ENCODE measurements around the gene HDAC4. TPM values are rescaled to one million over a fixed set of nuclear protein-coding genes. Genes with fewer than 3 reads are reported as not detected.

The HDAC4 gene
- total and polyA plus RNA-seq, 4 donors, result 6.8 to 75.5 (median 30.2) TPM

DNA sequence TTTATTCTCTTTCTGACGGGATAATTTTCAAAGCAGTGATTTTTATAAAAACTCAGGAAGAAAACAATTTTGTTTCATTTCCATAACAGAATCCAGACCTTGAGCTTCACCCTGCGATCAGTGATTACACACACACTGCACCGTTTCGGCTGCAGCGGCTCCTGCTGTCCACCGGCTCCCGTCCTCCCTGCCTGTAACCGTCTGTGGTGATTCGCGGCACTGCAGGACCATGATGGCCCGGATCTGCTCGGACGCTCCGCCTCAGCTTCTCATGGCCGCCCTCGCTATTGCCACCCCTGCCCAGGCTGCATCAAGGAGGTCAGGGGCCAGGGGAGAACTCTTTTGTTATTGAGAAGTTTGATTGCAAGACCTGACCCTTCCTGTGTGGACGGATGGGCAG, 306.9 kb downstream of the HDAC4 start:
- intact Hi-C loops (cut with DNase I), result no loop called here
- ATAC-seq (ENCODE audit: low FRiP score), result no peak
- H3K27ac ChIP-seq (ENCODE audit: low read depth in 1 of 2, low read length in 2 of 2), result no peak overlapping the region
- H3K36me3 ChIP-seq (ENCODE audit: control insufficient read depth in 1 of 2, insufficient read depth in 2 of 2, low read length in 1 of 2), result no peaks in the 10 kb centered on the region
- WGBS, 2 donors, result 91 to 94% methylated on average over 17 of the region's 17 CpGs
- no peak overlapping the region for H3K4me3 ChIP-seq (ENCODE audit: low read length in 2 of 2)
- no peaks in the 10 kb centered on the region for H3K27me3 ChIP-seq (ENCODE audit: control insufficient read depth in 1 of 2, insufficient read depth in 2 of 2, low read length in 1 of 2)
- DNase-seq, result no peak
- no peaks in the 10 kb centered on the region for H3K9me3 ChIP-seq (ENCODE audit: control insufficient read depth, low read length)
- H3K4me1 ChIP-seq (ENCODE audit: control insufficient read depth in 1 of 2, insufficient read depth in 2 of 2, low read length in 2 of 2), result no peaks in the 10 kb centered on the region

DNA sequence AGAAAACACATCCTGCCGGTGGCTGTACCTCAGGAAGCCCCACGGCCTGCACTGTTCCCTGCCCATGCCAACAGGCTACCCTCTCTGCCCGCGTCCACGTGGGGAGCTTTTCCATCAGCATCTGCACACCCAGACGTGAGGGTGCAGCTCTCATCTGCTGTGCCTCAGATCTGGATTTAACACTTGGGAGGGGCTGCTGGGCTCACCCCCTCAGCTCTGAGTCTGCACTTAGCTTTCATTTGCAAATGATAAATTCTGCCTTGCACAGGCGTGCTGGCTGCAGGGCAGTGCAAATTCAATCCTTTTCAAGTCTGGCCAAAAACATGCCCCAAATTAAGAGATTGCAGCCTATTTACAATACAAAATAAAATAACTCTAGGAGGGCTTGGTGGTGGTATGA, 307.3 kb downstream of the HDAC4 start:
- H3K36me3 ChIP-seq (ENCODE audit: control insufficient read depth in 1 of 2, insufficient read depth in 2 of 2, low read length in 1 of 2), result no peaks in the 10 kb centered on the region

DNA sequence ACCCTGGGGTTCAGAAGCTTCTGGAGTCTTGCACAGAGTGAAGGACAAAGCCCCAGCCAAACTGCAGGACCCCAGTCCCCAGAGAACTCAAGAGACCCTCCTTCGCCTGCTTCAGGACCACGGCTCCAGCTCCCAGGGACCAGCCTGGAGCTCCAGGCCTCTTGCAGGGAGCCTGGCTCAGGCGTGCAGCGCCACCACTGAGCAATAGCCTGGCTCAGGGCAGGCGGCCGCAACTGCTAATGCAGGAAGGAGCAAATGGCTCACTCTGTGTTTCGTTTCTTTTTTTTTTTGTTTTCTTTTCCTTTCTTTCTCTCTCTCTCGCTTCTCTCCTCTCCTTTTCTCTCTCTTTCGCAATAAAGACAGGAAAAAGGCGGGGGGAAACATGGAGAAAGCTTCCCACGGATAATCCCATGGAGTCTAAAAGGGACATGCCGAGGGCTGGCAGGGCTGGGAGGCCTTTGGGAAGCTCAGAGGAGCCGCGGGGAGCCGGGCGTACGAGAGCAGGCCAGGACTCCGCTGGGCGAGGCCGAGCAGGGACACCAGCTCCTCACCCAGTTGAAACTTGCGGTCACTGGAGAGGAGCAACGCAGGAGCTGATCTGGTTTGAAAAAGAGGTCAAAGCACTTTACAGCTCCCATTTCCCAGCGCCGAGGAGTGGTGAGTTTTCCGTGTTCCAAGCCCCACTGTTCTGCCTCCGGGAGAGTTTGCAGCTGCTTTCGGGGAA, 308.1 kb downstream of the HDAC4 start:
- no peak overlapping the region for H3K4me3 ChIP-seq (ENCODE audit: low read length in 2 of 2)
- no peak overlapping the region for H3K27ac ChIP-seq (ENCODE audit: low read depth in 1 of 2, low read length in 2 of 2)
- H3K27me3 ChIP-seq (ENCODE audit: control insufficient read depth in 1 of 2, insufficient read depth in 2 of 2, low read length in 1 of 2), result no peaks in the 10 kb centered on the region
- intact Hi-C loops (cut with DNase I), result no loop called here
- DNase-seq, result no peak
- no peak for ATAC-seq (ENCODE audit: low FRiP score)
- H3K9me3 ChIP-seq (ENCODE audit: control insufficient read depth, low read length), result no peaks in the 10 kb centered on the region
- no peaks in the 10 kb centered on the region for H3K36me3 ChIP-seq (ENCODE audit: control insufficient read depth in 1 of 2, insufficient read depth in 2 of 2, low read length in 1 of 2)
- H3K4me1 ChIP-seq (ENCODE audit: control insufficient read depth in 1 of 2, insufficient read depth in 2 of 2, low read length in 2 of 2), result no peaks in the 10 kb centered on the region
- 92% methylated on average over 27 of the region's 27 CpGs for WGBS, 2 donors

More for the DNA sequence above, 307.3 kb downstream of the HDAC4 start:
- Histone ChIP-seq H3K4me1 (ENCODE audit: control insufficient read depth in 1 of 2, insufficient read depth in 2 of 2, low read length in 2 of 2) (no peaks in the 10 kb centered on the region), H3K9me3 (ENCODE audit: control insufficient read depth, low read length) (no peaks in the 10 kb centered on the region), H3K4me3 (ENCODE audit: low read length in 2 of 2) (no peak overlapping the region), H3K27ac (ENCODE audit: low read depth in 1 of 2, low read length in 2 of 2) (no peak overlapping the region), H3K27me3 (ENCODE audit: control insufficient read depth in 1 of 2, insufficient read depth in 2 of 2, low read length in 1 of 2) (no peaks in the 10 kb centered on the region)
- intact Hi-C loops (cut with DNase I), result no loop called here
- WGBS, 2 donors, result 89 to 94% methylated on average over 6 to 7 of the region's 7 CpGs
- ATAC-seq (ENCODE audit: low FRiP score) (no peak), DNase-seq (no peak)

DNA sequence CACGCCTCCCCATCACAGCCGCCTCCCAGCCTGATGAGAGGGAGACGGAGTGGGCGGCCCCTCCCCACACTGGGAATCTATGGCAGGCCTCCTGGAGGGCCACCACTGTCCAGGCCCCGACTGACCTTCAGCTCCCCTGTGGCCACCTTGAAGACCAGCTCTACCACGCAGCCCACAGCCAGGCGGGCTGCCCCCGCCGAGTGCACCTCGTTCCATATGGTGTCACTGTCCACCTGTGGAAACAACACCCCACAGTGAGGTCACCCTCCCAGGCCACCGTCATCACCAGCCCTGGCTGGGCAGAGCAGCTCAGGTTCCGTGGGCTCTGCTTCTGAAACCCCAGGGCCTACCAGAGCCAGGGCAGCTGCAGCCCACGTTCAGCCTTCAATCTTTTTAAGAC, 310.9 kb downstream of the HDAC4 start:
- intact Hi-C loops (cut with DNase I), result no loop called here
- DNase-seq, result no peak
- no peak overlapping the region for H3K4me3 ChIP-seq (ENCODE audit: low read length in 2 of 2)
- H3K9me3 ChIP-seq (ENCODE audit: control insufficient read depth, low read length), result no peaks in the 10 kb centered on the region
- WGBS, 2 donors, result 88 to 89% methylated on average over 13 of the region's 13 CpGs
- ATAC-seq (ENCODE audit: low FRiP score), result no peak
- H3K27me3 ChIP-seq (ENCODE audit: control insufficient read depth in 1 of 2, insufficient read depth in 2 of 2, low read length in 1 of 2), result no peaks in the 10 kb centered on the region
- H3K27ac ChIP-seq (ENCODE audit: low read depth in 1 of 2, low read length in 2 of 2), result no peak overlapping the region
- H3K36me3 ChIP-seq (ENCODE audit: control insufficient read depth in 1 of 2, insufficient read depth in 2 of 2, low read length in 1 of 2), result no peaks in the 10 kb centered on the region
- no peaks in the 10 kb centered on the region for H3K4me1 ChIP-seq (ENCODE audit: control insufficient read depth in 1 of 2, insufficient read depth in 2 of 2, low read length in 2 of 2)

DNA sequence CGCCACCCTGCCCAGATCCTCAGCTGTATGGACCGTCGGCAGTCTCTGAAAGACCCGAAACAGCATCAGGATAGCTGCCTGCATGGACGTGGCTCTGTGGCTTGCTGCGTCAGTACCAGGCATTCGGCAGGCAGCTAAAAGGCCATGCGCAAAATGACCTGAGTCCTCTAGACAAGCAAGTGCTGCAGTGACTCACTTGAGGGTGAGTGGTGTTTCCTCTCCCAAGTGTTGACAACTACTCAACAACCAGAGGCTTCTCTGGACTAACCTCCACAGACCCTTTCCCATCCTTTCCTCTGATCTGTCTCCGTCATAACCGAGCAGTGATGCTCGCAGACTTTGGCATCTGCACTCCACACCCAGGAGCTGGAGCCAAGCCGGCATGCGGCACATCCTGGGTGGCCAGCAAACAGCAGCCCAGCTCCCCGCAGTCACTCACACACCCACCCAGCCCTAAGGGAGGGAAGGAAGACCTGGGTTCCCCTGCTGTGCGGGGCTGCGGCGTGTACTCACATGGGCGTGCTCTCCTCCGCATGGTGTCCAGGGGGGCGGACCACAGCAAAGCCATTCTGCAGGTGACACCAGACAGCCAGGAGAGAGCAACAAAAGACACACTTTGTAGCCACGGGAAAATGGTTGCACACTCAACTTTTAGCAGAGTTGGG, 313.6 kb downstream of the HDAC4 start:
- Histone ChIP-seq H3K36me3 (ENCODE audit: control insufficient read depth in 1 of 2, insufficient read depth in 2 of 2, low read length in 1 of 2) (no peaks in the 10 kb centered on the region), H3K27me3 (ENCODE audit: control insufficient read depth in 1 of 2, insufficient read depth in 2 of 2, low read length in 1 of 2) (no peaks in the 10 kb centered on the region), H3K27ac (ENCODE audit: low read depth in 1 of 2, low read length in 2 of 2) (no peak overlapping the region), H3K9me3 (ENCODE audit: control insufficient read depth, low read length) (no peaks in the 10 kb centered on the region), H3K4me3 (ENCODE audit: low read length in 2 of 2) (no peak overlapping the region), H3K4me1 (ENCODE audit: control insufficient read depth in 1 of 2, insufficient read depth in 2 of 2, low read length in 2 of 2) (no peaks in the 10 kb centered on the region)
- 93 to 96% methylated on average over 21 of the region's 21 CpGs for WGBS, 2 donors
- ATAC-seq (ENCODE audit: low FRiP score), result no peak
- no peak for DNase-seq
- intact Hi-C loops (cut with DNase I), result no loop called here

DNA sequence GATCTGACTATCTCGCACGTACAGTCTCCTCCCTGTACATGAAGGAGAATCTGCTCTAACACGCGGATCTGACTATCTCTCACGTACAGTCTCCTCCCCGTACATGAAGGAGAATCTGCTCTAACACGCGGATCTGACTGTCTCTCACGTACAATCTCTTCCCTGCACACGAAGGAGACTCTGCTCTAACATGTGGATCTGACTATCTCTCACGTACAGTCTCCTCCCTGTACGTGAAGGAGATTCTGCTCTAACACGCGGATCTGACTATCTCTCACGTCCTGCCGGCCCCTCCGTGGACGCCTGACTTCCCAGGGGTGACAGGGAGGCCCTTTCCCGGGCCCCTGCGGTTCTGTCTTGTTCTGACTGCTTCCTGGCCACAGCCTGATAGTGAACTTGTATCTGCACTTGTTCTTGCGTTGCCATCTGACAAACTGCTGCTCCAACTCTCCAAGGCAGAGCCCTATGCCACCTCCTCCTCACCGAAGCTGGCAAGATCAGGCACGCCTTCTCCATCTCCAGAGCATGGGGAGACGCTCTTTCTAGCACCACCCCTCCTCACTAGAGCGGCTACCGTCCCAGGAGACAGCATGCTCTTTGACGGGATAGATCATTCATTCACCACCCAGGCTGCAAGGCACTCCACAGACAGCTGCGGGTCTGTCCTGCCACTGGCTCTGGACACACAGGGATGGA, 314.3 kb downstream of the HDAC4 start:
- H3K9me3 ChIP-seq (ENCODE audit: control insufficient read depth, low read length), result no peaks in the 10 kb centered on the region
- 89% methylated on average over 28 of the region's 28 CpGs for WGBS, 2 donors
- DNase-seq (no peak), ATAC-seq (ENCODE audit: low FRiP score) (no peak)
- H3K36me3 ChIP-seq (ENCODE audit: control insufficient read depth in 1 of 2, insufficient read depth in 2 of 2, low read length in 1 of 2), result no peaks in the 10 kb centered on the region
- H3K27me3 ChIP-seq (ENCODE audit: control insufficient read depth in 1 of 2, insufficient read depth in 2 of 2, low read length in 1 of 2), result no peaks in the 10 kb centered on the region
- no peak overlapping the region for H3K27ac ChIP-seq (ENCODE audit: low read depth in 1 of 2, low read length in 2 of 2)
- intact Hi-C loops (cut with DNase I), result no loop called here
- H3K4me3 ChIP-seq (ENCODE audit: low read length in 2 of 2), result no peak overlapping the region
- H3K4me1 ChIP-seq (ENCODE audit: control insufficient read depth in 1 of 2, insufficient read depth in 2 of 2, low read length in 2 of 2), result no peaks in the 10 kb centered on the region

DNA sequence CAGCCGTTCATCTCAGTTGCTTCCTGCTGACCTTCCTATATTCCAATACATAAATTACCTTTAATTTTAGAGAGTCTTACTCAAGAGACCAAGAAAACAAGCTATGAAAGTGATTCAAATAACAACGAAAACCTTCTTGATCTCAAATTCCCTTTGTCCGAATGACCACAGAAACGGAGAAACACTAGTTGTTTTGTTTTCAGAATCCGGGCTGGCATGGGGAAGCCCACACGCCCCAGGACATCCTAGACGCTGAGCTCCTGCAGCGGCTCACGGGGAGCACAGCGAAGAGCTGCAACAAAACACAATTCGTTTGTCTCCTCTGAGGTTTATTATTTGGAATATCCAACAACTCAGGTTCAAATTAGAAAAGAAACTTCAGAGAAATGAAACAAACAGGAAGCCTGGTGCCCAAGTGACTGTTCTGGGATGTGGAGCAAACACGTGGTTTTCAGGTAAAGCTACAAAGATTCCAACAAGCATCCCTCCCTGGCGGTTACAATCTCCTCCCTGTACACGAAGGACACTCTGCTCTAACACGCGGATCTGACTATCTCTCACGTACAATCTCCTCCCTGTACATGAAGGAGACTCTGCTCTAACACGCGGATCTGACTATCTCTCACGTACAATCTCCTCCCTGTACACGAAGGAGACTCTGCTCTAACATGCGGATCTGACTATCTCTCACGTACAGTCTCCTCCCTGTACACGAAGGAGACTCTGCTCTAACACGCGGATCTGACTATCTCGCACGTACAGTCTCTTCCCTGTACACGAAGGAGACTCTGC, 315.4 kb downstream of the HDAC4 start:
- Histone ChIP-seq H3K27me3 (ENCODE audit: control insufficient read depth in 1 of 2, insufficient read depth in 2 of 2, low read length in 1 of 2) (no peaks in the 10 kb centered on the region), H3K4me1 (ENCODE audit: control insufficient read depth in 1 of 2, insufficient read depth in 2 of 2, low read length in 2 of 2) (no peaks in the 10 kb centered on the region), H3K9me3 (ENCODE audit: control insufficient read depth, low read length) (no peaks in the 10 kb centered on the region), H3K36me3 (ENCODE audit: control insufficient read depth in 1 of 2, insufficient read depth in 2 of 2, low read length in 1 of 2) (no peaks in the 10 kb centered on the region), H3K4me3 (ENCODE audit: low read length in 2 of 2) (no peak overlapping the region), H3K27ac (ENCODE audit: low read depth in 1 of 2, low read length in 2 of 2) (no peak overlapping the region)
- WGBS, 2 donors, result 89 to 94% methylated on average over 28 to 29 of the region's 29 CpGs
- no peak for ATAC-seq (ENCODE audit: low FRiP score)
- intact Hi-C loops (cut with DNase I), result no loop called here
- no peak for DNase-seq

DNA sequence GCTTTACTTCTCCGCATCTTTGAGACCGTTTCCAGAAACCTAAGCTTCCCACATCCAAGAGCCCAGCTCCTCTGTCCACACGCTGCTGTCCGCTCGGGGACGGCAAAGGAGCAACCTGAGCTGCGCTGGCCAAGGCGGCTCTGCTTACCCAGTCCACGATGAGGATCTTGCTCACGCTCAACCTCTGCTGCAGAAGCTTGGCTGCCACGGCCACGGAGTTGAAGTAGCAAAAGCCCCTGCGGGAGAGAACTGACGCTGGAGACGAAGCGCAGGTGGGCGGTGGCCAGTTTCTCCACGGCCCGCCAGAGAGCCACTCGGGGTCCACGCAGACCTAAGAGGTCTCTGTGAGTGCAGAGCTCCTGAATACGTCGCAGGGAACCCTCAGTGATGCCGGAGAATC, 316.8 kb downstream of the HDAC4 start:
- WGBS, 2 donors, result 95 to 96% methylated on average over 24 of the region's 24 CpGs
- Histone ChIP-seq H3K27ac (ENCODE audit: low read depth in 1 of 2, low read length in 2 of 2) (no peak overlapping the region), H3K4me3 (ENCODE audit: low read length in 2 of 2) (no peak overlapping the region), H3K27me3 (ENCODE audit: control insufficient read depth in 1 of 2, insufficient read depth in 2 of 2, low read length in 1 of 2) (no peaks in the 10 kb centered on the region), H3K36me3 (ENCODE audit: control insufficient read depth in 1 of 2, insufficient read depth in 2 of 2, low read length in 1 of 2) (no peaks in the 10 kb centered on the region), H3K4me1 (ENCODE audit: control insufficient read depth in 1 of 2, insufficient read depth in 2 of 2, low read length in 2 of 2) (no peaks in the 10 kb centered on the region), H3K9me3 (ENCODE audit: control insufficient read depth, low read length) (no peaks in the 10 kb centered on the region)
- DNase-seq (peak in 1 of 2 donors; percentile 74), ATAC-seq (ENCODE audit: low FRiP score) (no peak)
- intact Hi-C loops (cut with DNase I), result no loop called here
